CD14-positive monocyte (primary cell): ENCODE data around the gene SHANK3. TPM values are rescaled to one million over a fixed set of nuclear protein-coding genes. Genes with fewer than 3 reads are reported as not detected.

ENCODE experiments used
- DNase-seq, 3 donors: peaks; one replicate each; pipeline ENCODE4 v3.0.0-alpha.2; 2011 to 2022
- H2AFZ ChIP-seq: 2 replicates; pipeline ENCODE4 v1.6.0; 2012; ENCODE audit warnings: mild to moderate bottlenecking, low read depth, low read length, inconsistent platforms; ENCODE audit not compliant: insufficient read depth, poor library complexity, severe bottlenecking
- H3K27ac ChIP-seq, 2 donors: 1 replicate in 1 of 2; 2 replicates in 1 of 2; pipeline ENCODE4 v1.5.1; 2012 to 2013; ENCODE audit warnings: low read length in 2 of 2, control low read depth in 1 of 2, inconsistent platforms in 1 of 2, low read depth in 1 of 2, mild to moderate bottlenecking in 1 of 2
- H3K27me3 ChIP-seq, 2 donors: one replicate each; pipeline versions ENCODE4 v1.6.0 to v1.6.1; 2011 to 2013; ENCODE audit warnings: low read length in 2 of 2; ENCODE audit not compliant: control insufficient read depth in 2 of 2, insufficient read depth in 2 of 2
- H3K36me3 ChIP-seq, 2 donors: replicated peaks in 1 of 2; 1 replicate in 1 of 2; 2 replicates in 1 of 2; pipeline versions ENCODE4 v1.5.1 to v1.6.1; 2012 to 2013; ENCODE audit warnings: low read length in 2 of 2, control low read depth in 1 of 2, inconsistent platforms in 1 of 2, mild to moderate bottlenecking in 1 of 2; ENCODE audit not compliant: insufficient read depth in 2 of 2, control insufficient read depth in 1 of 2
- H3K4me1 ChIP-seq, 2 donors: 1 replicate in 1 of 2; 2 replicates in 1 of 2; pipeline versions ENCODE4 v1.5.1 to v1.6.1; 2012 to 2013; ENCODE audit warnings: low read length in 2 of 2, control low read depth in 1 of 2, inconsistent platforms in 1 of 2, mild to moderate bottlenecking in 1 of 2, moderate library complexity in 1 of 2; ENCODE audit not compliant: insufficient read depth in 2 of 2, control insufficient read depth in 1 of 2
- H3K4me2 ChIP-seq: replicated peaks from 2 replicates; pipeline ENCODE3; 2012; ENCODE audit warnings: low read length, moderate library complexity, mild to moderate bottlenecking; ENCODE audit not compliant: poor library complexity, severe bottlenecking; ENCODE audit errors: extremely low read depth
- H3K4me3 ChIP-seq, 3 experiments: fragments of 200-600 bp in 1 of 3; sonication (generic) in 1 of 3; replicated peaks in 1 of 3; 1 replicate in 2 of 3; 2 replicates in 1 of 3; pipeline ENCODE4 v1.5.1; 2011 to 2013; ENCODE audit warnings: low read length in 3 of 3, mild to moderate bottlenecking in 3 of 3, control low read depth in 2 of 3, low read depth in 2 of 3, inconsistent platforms in 1 of 3, moderate library complexity in 1 of 3
- H3K79me2 ChIP-seq: 2 replicates; pipeline ENCODE4 v1.6.0; 2012; ENCODE audit warnings: mild to moderate bottlenecking, control low read depth, inconsistent platforms, low read length, moderate library complexity; ENCODE audit not compliant: insufficient read depth
- H3K9ac ChIP-seq: 2 replicates; pipeline ENCODE4 v1.6.0; 2017; ENCODE audit warnings: low read length, mild to moderate bottlenecking; ENCODE audit not compliant: insufficient read depth, poor library complexity, severe bottlenecking
- H3K9me3 ChIP-seq, 2 donors: replicated peaks in 1 of 2; 1 replicate in 1 of 2; 2 replicates in 1 of 2; pipeline versions ENCODE4 v1.5.1 to v1.6.1; 2012 to 2013; ENCODE audit warnings: low read length in 2 of 2, control low read depth in 1 of 2; ENCODE audit not compliant: control insufficient read depth in 1 of 2, insufficient read depth in 1 of 2
- H4K20me1 ChIP-seq: 2 replicates; pipeline ENCODE4 v1.6.0; 2012; ENCODE audit warnings: mild to moderate bottlenecking, low read length, control low read depth, moderate library complexity; ENCODE audit not compliant: insufficient read depth
- H3K27ac Mint-ChIP-seq, 7 donors: one replicate each; pipeline ENCODE4 v1.8.0; 2020; ENCODE audit warnings: mild to moderate bottlenecking in 7 of 7, mixed read lengths in 7 of 7, moderate library complexity in 6 of 7, inconsistent platforms in 2 of 7
- H3K27me3 Mint-ChIP-seq, 3 donors: one replicate each; pipeline ENCODE4 v1.8.0; 2021 to 2022; ENCODE audit warnings: low read depth in 3 of 3, mild to moderate bottlenecking in 3 of 3, mixed read lengths in 3 of 3, moderate library complexity in 3 of 3, inconsistent platforms in 1 of 3
- H3K36me3 Mint-ChIP-seq, 2 donors: one replicate each; pipeline ENCODE4 v1.8.0; 2020; ENCODE audit warnings: mixed read lengths in 2 of 2, inconsistent platforms in 1 of 2, mild to moderate bottlenecking in 1 of 2
- H3K4me1 Mint-ChIP-seq: one replicate; pipeline ENCODE4 v1.8.0; 2020; ENCODE audit warnings: mild to moderate bottlenecking, mixed read lengths
- H3K4me3 Mint-ChIP-seq, 2 donors: one replicate each; pipeline ENCODE4 v1.8.0; 2020; ENCODE audit warnings: mild to moderate bottlenecking in 2 of 2, mixed read lengths in 2 of 2, moderate library complexity in 1 of 2
- H3K9me3 Mint-ChIP-seq, 7 donors: one replicate each; pipeline ENCODE4 v1.8.0; 2020 to 2022; ENCODE audit warnings: mixed read lengths in 7 of 7, mild to moderate bottlenecking in 6 of 7, moderate library complexity in 6 of 7, inconsistent platforms in 2 of 7
- CTCF ChIP-seq: fragments of 200-600 bp; IDR thresholded peaks from one replicate; pipeline ENCODE4 v1.8.0; 2022; ENCODE audit warnings: antibody characterized with exemption, mild to moderate bottlenecking
- WGBS: methylation state at CpG from one replicate; pipeline ENCODE4 v1.1.5; 2013; ENCODE audit warnings: missing lambda C conversion rate; ENCODE audit not compliant: insufficient coverage; 5-methylcytosine and 5-hydroxymethylcytosine counted together
- intact Hi-C, 2 donors: fragments of 100-400 bp; cut with micrococcal nuclease; formaldehyde crosslinking; loops; one replicate each; pipeline versions ENCODE4 v1.15.0 to v1.15.1; 2023
- polyA plus RNA-seq, 3 donors: library from polyadenylated mRNA; depleted of rRNA in 1 of 3; unstranded in 2 of 3; stranded (reverse) in 1 of 3; fragments of 300-500 nt in 2 of 3; fragments of >200 nt in 1 of 3; fragmentation: Illumina TruSeq in 2 of 3; gene quantifications; 1 replicate in 2 of 3; 2 replicates in 1 of 3; pipeline ENCODE4 v1.2.3, GENCODE V29; 2012 to 2021

SHANK3 gene
- polyA plus RNA-seq, 3 donors = not detected

- Mint-ChIP-seq H3K4me1 (no peaks in the 10 kb centered on the region), H3K27ac (peak overlapping the region in 1 of 7 donors; percentile 31), H3K27me3 (peaks cover 0 to 1% (median 0%) of the 10 kb centered on the region in 3 donors), H3K36me3 (no peaks in the 10 kb centered on the region), H3K4me3 (no peak overlapping the region), H3K9me3 (no peaks in the 10 kb centered on the region)
- Histone ChIP-seq H3K27me3 (no peaks in the 10 kb centered on the region), H2AFZ (no peak overlapping the region), H3K79me2 (no peaks in the 10 kb centered on the region), H4K20me1 (no peaks in the 10 kb centered on the region), H3K4me2 (no peak overlapping the region), H3K4me1 (no peaks in the 10 kb centered on the region), H3K9ac (no peak overlapping the region), H3K36me3 (no peaks in the 10 kb centered on the region), H3K27ac (no peak overlapping the region), H3K4me3 (no peak overlapping the region), H3K9me3 (no peaks in the 10 kb centered on the region)
- 96% methylated on average over 31 of the region's 37 CpGs for WGBS
- intact Hi-C loops = no loop called here
- no peak for DNase-seq
- TF ChIP-seq CTCF = no peak
Observed at GRCh38 chr22:50704510-50705218, 32.0 kb downstream of the SHANK3 start.

- H3K4me2 ChIP-seq = no peak overlapping the region
- H3K36me3 Mint-ChIP-seq = no peaks in the 10 kb centered on the region
- H3K27ac Mint-ChIP-seq = peak overlapping the region in 1 of 7 donors; percentile 31
- no peak for TF ChIP-seq CTCF
- no peaks in the 10 kb centered on the region for H3K4me1 ChIP-seq
- H3K4me3 Mint-ChIP-seq = no peak overlapping the region
- H3K27ac ChIP-seq = no peak overlapping the region
- no peaks in the 10 kb centered on the region for H4K20me1 ChIP-seq
- 91% methylated on average over 10 of the region's 23 CpGs for WGBS
- no peaks in the 10 kb centered on the region for H3K36me3 ChIP-seq
- no peak overlapping the region for H3K9ac ChIP-seq
- no peaks in the 10 kb centered on the region for H3K9me3 Mint-ChIP-seq
- intact Hi-C loops = no loop called here
- H3K4me3 ChIP-seq = no peak overlapping the region
- H3K27me3 Mint-ChIP-seq = peaks cover 0 to 1% (median 0%) of the 10 kb centered on the region in 3 donors
- no peaks in the 10 kb centered on the region for H3K9me3 ChIP-seq
- no peaks in the 10 kb centered on the region for H3K4me1 Mint-ChIP-seq
- DNase-seq = no peak
- no peak overlapping the region for H2AFZ ChIP-seq
- H3K79me2 ChIP-seq = no peaks in the 10 kb centered on the region
- no peaks in the 10 kb centered on the region for H3K27me3 ChIP-seq
Observed at GRCh38 chr22:50705219-50705691, 32.6 kb downstream of the SHANK3 start.
